Myocyte (in vitro differentiated cells): ENCODE results near the gene ARV1. TPM values are rescaled to one million over a fixed set of nuclear protein-coding genes. Genes with fewer than 3 reads are reported as not detected.
A peak's percentile ranks its signal among the peaks of the same experiment; 100 is the strongest.

Experiments used
- DNase-seq: peaks from one replicate; pipeline ENCODE4 v3.0.0-alpha.2; 2012; ENCODE audit warnings: low read depth
- polyA plus RNA-seq: library from polyadenylated mRNA; unstranded; fragments of >200 nt; gene quantifications from one replicate; pipeline ENCODE4 v1.2.1, GENCODE V29; 2012; ENCODE audit warnings: missing spikeins
- total RNA-seq: library from RNA; depleted of rRNA; stranded (reverse); fragments of >200 nt; gene quantifications from 2 replicates; pipeline ENCODE4 v1.2.3, GENCODE V29; 2014

Gene ARV1
- total RNA-seq = 19.7 and 28.2 TPM in 2 replicates
- polyA plus RNA-seq = 16.7 TPM

DNA sequence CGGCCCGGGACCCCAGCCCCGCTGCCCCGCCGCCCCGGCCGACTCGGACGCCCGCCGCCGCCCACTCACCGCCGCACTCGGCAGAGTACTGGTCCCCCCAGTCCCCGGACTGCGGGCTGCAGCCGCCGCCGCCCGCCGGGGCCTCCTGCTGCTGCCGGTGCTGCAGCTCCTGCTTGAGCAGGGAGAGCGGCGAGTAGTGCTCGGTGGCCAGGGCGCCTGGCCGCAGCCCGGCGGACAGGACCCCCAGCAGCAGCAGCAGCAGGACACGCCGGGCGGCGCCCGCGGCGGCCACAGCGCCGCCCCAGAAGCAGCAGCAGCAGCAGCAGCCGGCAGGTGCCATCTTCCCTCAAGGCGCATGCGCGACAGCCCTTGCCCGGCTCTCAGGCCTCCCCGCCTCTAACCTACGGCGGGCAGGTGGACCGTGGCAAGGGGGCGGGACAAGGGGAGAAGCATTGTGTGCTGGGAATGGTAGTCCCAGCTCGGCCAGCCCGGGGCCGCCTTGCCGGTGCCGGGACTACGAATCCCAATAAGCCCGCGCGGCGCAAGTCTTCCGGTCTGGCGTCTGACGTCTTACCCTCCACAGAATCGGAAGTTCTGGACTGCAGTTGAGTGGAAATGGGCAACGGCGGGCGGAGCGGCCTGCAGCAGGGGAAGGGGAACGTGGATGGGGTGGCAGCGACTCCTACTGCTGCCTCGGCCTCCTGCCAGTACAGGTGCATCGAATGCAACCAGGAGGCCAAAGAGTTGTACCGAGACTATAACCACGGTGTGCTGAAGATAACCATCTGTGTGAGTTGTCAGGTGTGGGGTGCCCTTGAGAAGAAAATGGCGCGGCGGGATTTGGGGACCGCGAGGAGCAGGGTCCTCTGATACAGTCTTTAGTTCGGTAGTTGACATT is at the start of gene ARV1, which contains the start of gene TTC13:
ARV1 (plus strand) TSS at position 604 of the 898 bp plus-strand sequence; CDS start at position 616, 12 bp downstream.
TTC13 (minus strand) TSS at position 371 of the 898 bp plus-strand sequence; CDS start at position 340, 31 bp downstream.
- peak; percentile 99 for DNase-seq

DNA sequence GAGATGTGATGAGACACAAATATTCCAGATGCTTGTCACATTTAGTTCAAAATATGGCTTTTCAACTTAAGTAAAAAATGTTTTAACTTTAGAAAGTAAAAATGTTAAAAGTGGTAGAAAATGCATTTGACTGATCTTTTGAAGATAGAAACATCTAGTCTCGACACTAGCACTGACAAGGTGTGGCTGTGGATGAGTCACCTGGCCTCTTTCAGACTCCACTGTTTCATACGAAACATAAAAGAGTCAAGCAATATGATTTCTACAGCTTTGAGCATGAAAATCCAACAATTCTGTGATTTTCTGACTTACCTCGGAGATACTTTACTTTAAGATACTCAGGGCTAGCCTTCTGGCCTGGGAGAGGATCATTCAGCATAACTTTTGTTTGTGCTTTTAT is 47.9 kb upstream of the ARV1 start:
- DNase-seq = no peak

DNA sequence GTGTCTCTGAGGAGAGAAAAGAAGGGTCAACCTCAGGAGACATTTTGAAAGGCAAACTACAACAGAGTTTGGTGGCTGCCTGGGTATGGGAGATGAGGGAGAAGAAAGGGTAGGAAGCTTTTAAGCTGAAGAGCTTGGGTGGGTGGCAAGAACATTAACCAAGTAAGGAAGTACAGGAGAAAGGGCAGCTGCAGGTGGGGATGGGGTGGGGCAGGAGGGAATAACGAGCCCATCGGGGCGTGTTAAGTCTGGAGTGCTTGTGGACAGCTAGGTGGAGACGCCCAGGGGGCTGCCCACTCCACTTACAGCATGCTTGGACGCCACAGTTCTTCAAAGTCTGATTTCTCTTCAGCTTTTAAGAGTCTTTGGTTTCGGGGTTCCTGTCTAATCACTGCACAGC is 43.0 kb upstream of the ARV1 start:
- DNase-seq = no peak

DNA sequence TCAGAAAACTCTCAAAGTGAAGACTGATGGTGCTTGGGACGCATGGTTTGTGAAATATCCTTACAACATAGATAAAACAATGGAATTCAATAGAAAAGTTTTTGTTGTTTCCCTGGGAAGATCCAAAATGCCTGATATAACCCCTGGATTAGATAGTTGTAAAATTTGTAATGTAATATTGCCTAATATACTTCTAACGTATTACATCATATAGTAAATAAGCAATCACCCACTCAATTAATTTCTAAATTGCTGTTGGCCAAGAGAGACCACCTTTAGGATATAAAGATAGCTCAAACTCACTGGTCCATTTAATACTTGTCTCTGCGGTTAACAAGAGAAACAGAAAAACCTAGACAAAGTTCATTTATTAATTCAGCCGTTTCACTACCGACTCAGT is 42.4 kb upstream of the ARV1 start:
- no peak for DNase-seq

- DNase-seq = peak; percentile 79
Measured at GRCh38 chr1:230937371-230937770, 41.5 kb upstream of the ARV1 start.

DNA sequence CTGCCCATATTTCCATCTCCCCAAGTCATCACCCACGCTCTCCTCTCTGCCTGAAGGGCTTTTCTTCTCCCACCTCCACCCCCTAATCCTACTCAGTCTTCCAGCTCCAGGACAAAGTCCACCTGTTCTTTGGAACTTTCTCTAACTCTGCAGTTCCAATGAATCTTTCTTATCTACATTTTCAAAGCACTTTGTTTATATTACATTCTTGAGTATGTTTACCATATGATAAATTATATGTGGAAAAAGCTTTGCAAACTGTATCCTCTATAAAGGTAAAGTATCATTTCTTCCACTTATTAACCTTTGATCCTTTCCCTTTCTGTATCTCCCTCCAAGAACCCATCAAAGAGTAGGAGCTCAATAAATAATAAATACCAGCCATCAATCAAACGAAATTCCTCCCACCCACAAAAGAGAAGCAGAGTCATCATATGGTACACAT is 39.9 kb upstream of the ARV1 start:
- DNase-seq = peak; percentile 6

- DNase-seq = peak; percentile 83
Measured at GRCh38 chr1:230939806-230940489, 38.9 kb upstream of the ARV1 start.

GRCh38 chr1:230940848-230941247 is 38.0 kb upstream of the ARV1 start:
- DNase-seq = peak; percentile 62

DNA sequence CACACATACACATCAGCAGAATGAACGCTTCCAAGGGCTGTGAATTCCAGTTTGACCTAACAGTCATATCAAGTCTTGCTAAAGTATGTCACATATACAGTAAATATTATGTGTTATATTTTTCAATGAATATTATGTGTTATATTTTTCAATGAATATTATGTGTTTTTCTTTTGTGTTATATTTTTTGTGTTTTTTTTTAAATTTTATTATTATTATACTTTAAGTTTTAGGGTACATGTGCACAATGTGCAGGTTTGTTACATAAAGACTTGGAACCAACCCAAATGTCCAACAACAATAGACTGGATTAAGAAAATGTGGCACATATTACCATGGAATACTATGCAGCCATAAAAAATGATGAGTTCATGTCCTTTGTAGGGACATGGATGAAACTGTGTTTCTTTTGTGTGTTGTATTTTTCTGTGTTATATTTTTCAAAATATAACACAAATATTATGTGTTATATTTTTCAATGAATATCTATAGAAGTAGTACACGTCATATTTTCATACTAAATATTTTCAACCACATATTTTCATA is 35.8 kb upstream of the ARV1 start:
- DNase-seq = no peak

DNA sequence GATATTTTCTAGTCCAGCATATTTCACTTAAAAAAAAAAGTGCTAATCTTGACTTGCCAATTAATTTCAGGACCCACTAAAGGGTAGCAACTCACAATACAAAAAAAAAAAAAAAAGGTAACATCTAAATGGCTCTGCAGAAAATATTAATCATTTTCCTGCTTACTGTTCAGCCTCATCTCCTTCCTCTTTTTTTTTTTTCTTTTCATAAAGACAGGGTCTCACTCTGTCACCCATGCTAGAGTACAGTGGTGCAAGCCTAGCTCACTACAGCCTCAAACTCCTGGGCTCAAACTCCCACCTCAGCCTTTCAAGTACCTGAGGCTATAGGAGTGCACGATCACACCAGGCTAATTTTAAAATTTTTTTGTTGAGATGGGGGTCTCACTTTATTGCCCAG is 30.6 kb upstream of the ARV1 start:
- DNase-seq = no peak

- DNase-seq = peak; percentile 22
Measured at GRCh38 chr1:230948903-230949302, 30.0 kb upstream of the ARV1 start.

DNA sequence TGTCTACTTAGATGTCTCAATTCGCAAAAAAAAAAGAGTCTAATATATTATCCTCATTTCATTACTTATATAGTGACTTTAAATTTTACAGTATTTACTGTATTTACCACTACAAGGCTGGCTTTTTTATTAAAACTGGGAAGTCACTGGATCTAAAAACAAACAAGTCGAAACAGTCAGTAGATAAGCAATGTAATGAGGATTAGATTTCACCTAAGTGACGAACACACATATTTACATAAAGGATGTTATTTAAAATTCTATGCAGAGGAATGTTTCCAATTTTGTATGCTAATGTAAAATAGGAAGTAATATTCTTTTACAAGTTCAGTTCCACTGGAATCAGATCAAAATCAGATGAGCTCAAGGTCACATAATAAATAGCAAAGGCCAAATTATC is 28.5 kb upstream of the ARV1 start:
- no peak for DNase-seq

- no peak for DNase-seq
Measured at GRCh38 chr1:230957580-230957989, 21.3 kb upstream of the ARV1 start.

GRCh38 chr1:230958370-230958769 is 20.5 kb upstream of the ARV1 start:
- DNase-seq = no peak

DNA sequence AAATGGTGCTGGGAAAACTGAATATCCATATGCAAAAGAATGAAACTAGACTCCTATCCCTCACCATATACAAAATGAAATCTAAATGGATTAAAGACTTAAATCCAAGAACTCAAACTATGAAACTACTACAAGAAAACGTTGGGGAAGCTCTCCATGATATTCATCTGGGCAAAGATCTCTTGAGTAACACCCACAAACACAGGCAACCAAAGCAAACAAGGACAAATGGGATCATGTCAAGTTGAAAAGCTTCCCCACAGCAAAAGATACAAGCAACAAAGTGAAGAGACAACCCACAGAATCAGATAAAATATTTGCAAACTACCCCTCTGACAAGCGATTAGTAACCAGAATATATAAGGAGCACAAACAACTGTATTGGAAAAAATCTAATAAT is 14.0 kb upstream of the ARV1 start:
- no peak for DNase-seq

GRCh38 chr1:230965535-230965934 is 13.4 kb upstream of the ARV1 start:
- DNase-seq = no peak

- no peak for DNase-seq
Measured at GRCh38 chr1:230966358-230966873, 12.5 kb upstream of the ARV1 start.

GRCh38 chr1:230970432-230970831 is 8.5 kb upstream of the ARV1 start:
- no peak for DNase-seq

DNA sequence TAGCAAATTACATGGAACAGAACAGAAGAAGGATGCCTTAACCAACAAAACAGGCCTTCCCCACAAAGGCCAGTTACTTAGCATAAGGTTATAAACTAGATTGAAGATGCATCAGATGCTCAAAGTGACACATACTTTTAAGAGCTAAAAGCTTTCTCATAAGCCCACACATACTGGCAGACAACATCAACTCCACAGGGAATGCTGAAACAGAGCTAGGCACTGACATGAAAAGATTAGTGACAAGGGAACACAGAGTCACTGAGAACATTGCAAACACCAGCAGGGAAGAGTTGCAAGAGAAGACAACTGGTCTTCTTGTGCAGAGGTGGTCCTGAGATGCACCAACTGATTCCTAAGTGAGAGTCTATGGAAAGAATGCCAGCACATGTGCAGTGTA is 7.1 kb upstream of the ARV1 start:
- no peak for DNase-seq

- DNase-seq = no peak
Measured at GRCh38 chr1:230972855-230973271, 6.0 kb upstream of the ARV1 start.

- no peak for DNase-seq
Measured at GRCh38 chr1:230975636-230976035, 3.3 kb upstream of the ARV1 start.

GRCh38 chr1:230976360-230976759 is 2.5 kb upstream of the ARV1 start:
- DNase-seq = peak; percentile 70
